NCI-H1436 treated with DMSO at 0.1 percent for 48 hours (cell line): ENCODE results near the gene TMEM233.
"Not testable (repeated sequence)": the region's sequence is repeated elsewhere in the genome, so short reads cannot be mapped to it uniquely, and the experiment has no call there.

ENCODE experiments used
- DNase-seq: peaks from one replicate; lab custom pipeline; 2025; lab: John Stamatoyannopoulos, UW

Gene TMEM233

DNA sequence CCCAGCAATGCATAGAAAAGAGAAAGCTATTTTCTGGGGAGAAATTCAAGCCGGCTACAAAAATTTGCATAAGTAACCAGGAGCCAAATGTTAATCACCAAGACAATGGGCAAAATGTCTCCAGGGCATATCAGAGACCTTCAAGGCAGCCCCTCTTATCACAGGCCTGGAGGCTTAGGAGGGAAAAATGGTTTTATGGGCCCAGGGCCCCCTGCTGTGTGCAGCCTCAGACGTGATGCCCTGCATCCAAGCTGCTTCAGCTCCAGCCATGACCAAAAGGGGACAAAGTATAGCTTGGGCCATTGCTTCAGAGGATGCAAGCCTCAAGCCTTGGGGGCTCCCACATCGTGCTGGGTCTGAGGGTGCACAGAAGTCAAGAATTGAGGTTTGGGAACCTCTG lies 15.8 kb downstream of the TMEM233 start:
- no peak for DNase-seq

GRCh38 chr12:119613319-119613936 lies 19.9 kb downstream of the TMEM233 start:
- DNase-seq = no peak

- no peak for DNase-seq
These were observed 21.1 kb downstream of the TMEM233 start for GRCh38 chr12:119614705-119615104.

GRCh38 chr12:119615518-119616475 lies 22.2 kb downstream of the TMEM233 start:
- DNase-seq = no peak

DNA sequence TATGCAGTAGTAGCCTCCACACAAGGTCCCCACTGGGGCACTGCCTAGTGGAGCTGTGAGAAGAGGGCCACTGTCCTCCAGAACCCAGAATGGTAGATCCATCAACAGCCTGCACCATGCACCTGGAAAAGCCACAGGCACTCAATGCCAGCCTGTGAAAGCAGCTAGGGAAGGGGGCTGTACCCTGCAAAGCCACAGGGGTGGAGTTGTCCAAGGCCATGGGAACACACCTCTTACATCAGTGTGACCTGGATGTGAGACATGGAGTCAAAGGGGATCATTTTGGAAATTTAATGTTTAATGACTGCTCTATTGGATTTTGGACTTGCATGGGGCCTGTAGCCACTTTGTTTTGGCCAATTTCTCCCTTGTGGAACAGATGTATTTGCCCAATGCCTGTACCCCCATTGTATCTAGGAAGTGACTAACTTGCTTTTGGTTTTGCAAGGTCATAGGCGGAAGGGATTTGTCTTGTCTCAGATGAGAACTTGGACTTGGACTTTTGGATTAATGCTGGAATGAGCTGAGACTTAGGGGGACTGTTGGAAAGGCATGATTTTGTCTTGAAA lies 24.8 kb downstream of the TMEM233 start:
- DNase-seq = not testable (repeated sequence)

GRCh38 chr12:119620490-119620889 lies 26.9 kb downstream of the TMEM233 start:
- no peak for DNase-seq

DNA sequence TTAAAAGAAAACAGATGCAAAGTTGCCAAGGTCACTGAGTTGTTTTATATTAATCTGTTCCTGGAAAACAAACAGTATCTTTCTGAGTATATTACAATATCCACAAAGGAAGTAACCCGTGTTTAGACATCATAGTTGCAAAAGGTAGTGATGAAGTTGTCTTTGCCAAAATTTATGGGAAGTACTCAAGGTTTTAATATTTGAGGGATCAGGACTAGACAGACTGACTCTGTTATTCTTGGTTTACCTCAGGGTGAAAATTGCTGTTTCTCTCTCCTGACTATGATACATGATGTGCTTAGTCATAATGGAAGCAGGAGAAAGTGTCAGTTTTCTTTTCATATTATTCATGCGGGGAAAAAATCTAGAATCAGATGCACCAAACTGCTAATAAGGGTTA lies 28.3 kb downstream of the TMEM233 start:
- DNase-seq = no peak

DNA sequence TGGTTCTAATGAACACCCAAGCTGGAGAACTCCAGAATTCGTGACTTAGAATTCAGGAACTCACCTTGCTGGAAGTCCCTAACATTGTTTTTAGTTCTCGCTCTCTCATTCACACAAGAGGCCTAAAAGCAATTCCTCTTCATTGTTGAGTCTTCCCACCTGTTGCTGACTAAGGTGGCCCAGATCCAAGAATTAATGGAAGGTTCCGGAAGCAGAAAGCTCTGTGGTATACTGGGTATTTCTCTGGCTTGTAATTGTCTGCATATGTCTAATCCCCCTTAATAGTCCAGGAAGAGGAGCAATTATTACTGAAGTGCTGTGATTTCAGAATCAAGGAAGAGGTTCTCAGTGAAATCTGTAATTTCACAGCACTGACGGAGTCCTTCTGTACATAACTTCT lies 31.4 kb downstream of the TMEM233 start:
- DNase-seq = peak; percentile 87

- DNase-seq = no peak
These were observed 33.6 kb downstream of the TMEM233 start for GRCh38 chr12:119627019-119627643.

GRCh38 chr12:119627686-119628085 lies 34.1 kb downstream of the TMEM233 start:
- no peak for DNase-seq

DNA sequence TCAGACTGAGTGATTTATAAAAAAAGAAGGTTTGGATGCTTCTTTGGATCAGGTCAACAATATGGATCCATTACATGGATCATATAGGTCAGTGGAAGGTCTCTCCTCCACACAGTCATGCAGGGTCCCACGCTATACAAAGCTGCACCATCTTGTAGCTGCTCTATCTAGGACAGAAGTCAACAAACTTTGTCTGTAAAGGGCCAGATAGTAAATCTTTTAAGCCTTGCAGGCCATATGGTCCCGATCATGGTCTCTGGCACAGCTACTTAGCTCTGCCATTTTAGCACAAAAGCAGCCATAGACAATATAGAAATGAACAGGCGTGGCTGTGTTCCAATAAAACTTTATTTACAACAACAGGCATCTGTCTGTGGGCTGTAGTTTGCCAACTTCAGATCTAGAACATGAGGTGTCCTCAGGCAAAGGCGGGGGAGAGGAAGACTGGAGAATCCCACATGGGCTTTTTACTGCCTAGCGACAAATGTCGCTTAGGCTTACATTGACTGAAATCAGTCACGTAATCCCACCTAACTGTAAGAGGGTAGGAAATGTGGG lies 36.7 kb downstream of the TMEM233 start:
- DNase-seq = no peak

- no peak for DNase-seq
These were observed 37.5 kb downstream of the TMEM233 start for GRCh38 chr12:119630962-119631550.

DNA sequence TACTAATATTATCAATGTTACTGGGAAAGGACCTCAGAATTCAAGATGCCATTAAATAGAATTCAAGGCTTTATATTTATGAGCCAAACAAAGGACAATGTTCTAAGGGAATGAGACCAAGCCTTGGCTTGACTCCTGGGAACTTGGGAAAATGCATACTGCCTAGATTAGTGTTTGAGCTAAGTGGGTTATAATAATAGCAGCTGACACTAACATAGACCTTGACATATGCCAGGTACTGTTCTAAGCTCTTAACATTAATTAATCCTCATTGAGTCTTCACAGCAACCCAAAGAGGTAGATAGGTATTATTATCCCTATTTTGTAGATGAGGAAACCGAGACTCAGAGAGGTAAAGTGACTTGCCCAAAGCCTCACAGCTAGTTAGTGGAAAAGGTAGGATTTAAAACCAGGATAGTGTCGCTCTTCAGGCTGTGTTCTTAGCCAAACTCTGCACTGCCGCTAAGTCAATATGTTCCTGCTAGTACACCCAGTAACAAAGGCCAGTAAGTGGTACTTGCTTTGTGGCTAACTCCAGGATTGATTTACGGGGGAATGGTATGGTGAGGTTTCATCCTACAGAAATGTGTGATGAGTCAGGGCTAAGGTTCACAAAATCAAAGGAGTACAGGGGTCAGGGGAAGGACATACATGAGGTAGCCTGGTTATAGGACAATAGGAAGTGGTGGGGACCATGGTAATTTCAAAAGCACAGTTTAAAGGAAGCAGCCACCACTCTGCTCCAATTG lies 38.5 kb downstream of the TMEM233 start:
- DNase-seq = no peak

DNA sequence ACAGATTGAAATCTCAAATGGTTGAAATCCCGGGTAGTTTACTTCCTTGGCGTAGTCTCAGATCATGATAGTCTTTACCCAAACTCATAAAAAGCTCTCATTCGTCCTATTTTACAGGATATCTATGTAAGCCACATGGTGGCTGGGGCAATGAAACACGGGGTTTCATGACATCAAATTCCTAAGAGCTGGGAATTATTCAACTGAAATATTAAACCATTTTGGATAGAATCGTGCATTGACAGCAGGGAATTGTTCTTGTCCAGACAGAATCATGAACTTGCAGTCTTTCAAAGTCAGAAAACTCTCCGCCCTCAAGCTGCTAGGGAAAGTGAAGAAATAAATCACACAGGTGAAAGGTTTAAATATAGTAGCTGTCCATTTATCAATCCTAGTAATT lies 41.2 kb downstream of the TMEM233 start:
- DNase-seq = no peak

DNA sequence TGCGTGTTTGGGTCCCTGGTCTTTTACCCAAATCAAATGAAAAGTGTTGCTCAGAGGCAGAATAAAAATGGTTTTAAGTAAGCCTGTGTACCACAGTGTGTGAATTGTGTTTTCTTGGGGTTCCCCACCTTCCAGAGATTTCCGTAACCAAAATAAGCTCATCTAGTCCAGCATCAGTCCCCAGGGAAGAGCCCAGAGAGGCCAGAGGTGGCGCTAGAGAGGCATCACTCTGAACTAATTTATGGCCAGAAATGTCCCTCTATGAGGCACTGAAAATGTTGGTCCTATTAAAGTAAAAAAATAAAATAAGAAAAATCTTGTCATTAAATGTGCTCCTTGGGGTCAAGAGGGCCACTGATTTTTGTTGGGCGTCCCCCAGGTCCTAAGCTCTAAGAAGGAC lies 49.4 kb downstream of the TMEM233 start:
- DNase-seq = no peak

GRCh38 chr12:119644930-119645329 lies 51.4 kb downstream of the TMEM233 start:
- no peak for DNase-seq

DNA sequence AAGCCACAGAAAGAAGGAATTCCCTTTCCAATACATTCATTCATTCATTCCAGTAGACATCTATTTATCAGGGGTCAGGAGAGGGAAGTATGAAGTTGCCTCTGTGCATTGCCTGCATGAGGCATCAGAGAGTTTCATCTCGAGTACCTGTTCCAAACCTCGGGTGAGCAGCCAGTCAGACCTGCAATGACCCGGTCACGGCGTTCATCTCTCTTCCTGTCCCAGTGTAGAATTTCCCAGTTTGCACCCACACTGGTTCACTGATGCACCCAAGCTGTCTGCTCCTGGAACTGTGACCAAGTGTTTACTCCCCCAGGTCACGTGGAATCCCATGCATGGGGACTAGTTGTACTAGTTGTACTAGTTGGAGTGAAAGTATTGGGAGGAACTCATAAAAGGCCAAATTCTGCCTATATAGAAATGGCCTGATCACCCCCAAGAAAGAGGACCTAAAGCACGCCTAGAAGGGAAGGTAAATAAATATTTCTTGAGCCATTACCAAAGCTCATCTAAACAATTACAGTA lies 52.0 kb downstream of the TMEM233 start:
- no peak for DNase-seq

- no peak for DNase-seq
These were observed 55.7 kb downstream of the TMEM233 start for GRCh38 chr12:119649202-119649808.

- no peak for DNase-seq
These were observed 59.1 kb downstream of the TMEM233 start for GRCh38 chr12:119652665-119653064.

- not testable (repeated sequence) for DNase-seq
These were observed 63.4 kb downstream of the TMEM233 start for GRCh38 chr12:119657001-119657400.
